ENCODE results near the gene HDAC9. TPM values are rescaled to one million over a fixed set of nuclear protein-coding genes. Genes with fewer than 3 reads are reported as not detected.

Gene HDAC9
- total RNA-seq, 1 experiment from 2014 or later, result 31.9 TPM

GRCh38 chr7:18474944-18475343 lies 20.6 kb upstream of the HDAC9 start:
- TF ChIP-seq, protein P1, sequence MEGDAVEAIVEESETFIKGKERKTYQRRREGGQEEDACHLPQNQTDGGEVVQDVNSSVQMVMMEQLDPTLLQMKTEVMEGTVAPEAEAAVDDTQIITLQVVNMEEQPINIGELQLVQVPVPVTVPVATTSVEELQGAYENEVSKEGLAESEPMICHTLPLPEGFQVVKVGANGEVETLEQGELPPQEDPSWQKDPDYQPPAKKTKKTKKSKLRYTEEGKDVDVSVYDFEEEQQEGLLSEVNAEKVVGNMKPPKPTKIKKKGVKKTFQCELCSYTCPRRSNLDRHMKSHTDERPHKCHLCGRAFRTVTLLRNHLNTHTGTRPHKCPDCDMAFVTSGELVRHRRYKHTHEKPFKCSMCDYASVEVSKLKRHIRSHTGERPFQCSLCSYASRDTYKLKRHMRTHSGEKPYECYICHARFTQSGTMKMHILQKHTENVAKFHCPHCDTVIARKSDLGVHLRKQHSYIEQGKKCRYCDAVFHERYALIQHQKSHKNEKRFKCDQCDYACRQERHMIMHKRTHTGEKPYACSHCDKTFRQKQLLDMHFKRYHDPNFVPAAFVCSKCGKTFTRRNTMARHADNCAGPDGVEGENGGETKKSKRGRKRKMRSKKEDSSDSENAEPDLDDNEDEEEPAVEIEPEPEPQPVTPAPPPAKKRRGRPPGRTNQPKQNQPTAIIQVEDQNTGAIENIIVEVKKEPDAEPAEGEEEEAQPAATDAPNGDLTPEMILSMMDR (conservative IDR thresholded peaks at IDR 0.05; ENCODE audit: low read depth, low read length), result no peak
- no peak for TF ChIP-seq EZH2 (IDR thresholded peaks at IDR 0.05; ENCODE audit: borderline replicate concordance, low read depth, low read length, poor library complexity, severe bottlenecking)
- no TSS peak for BruUV-seq (replicated peaks)
- Histone ChIP-seq H3K4me3 (ENCODE audit: low read depth, low read length, poor library complexity, severe bottlenecking) (no peak overlapping the region), H3K36me3 (ENCODE audit: insufficient read depth, low read length, poor library complexity, severe bottlenecking) (no peaks in the 10 kb centered on the region), H3K4me1 (ENCODE audit: insufficient read depth, low read length, poor library complexity, severe bottlenecking) (no peaks in the 10 kb centered on the region), H3K9me3 (ENCODE audit: low read depth, low read length, poor library complexity, severe bottlenecking) (no peaks in the 10 kb centered on the region), H3K27me3 (replicated peaks; ENCODE audit: insufficient read depth, low read depth, low read length, poor library complexity) (no peaks in the 10 kb centered on the region), H3K27ac (ENCODE audit: low read depth, low read length, poor library complexity, severe bottlenecking) (no peak overlapping the region)
- intact Hi-C loops (cut with micrococcal nuclease; ENCODE audit: unreplicated experiment), result no loop called here
- ChIA-PET POLR2A (ENCODE audit: low non-redundant PET) (no interaction called here), CTCF (interaction anchor here (0.5 kb wide), 1 partner anchor 1815 kb away, joined by 8 read pairs; no protein-coding TSS in a partner anchor)
- DNase-seq (ENCODE audit: low spot score), result no peak

DNA sequence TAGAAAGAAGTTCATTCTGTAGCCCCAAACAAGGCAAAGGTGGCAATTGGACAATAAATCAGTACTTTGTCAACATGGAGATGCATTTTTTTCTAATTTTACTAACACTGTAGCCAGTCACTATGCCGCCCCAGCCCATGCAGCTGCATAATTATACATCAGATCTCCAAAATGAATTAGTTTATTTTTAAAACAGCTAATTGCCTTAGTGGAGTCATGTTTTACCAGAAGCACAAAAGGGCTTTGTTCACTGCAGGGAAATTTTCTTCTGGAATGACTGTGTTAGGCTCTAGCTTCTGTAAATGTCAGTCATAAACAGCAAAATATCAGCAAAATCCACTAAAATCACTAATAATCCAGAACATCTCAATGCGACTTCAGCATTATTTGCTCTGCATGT lies 20.1 kb upstream of the HDAC9 start:
- TF ChIP-seq, protein P1 (conservative IDR thresholded peaks at IDR 0.05; ENCODE audit: low read depth, low read length), result no peak
- no peak for TF ChIP-seq EZH2 (IDR thresholded peaks at IDR 0.05; ENCODE audit: borderline replicate concordance, low read depth, low read length, poor library complexity, severe bottlenecking)
- no peak for DNase-seq (ENCODE audit: low spot score)
- no peaks in the 10 kb centered on the region for H3K36me3 ChIP-seq (ENCODE audit: insufficient read depth, low read length, poor library complexity, severe bottlenecking)
- no peaks in the 10 kb centered on the region for H3K9me3 ChIP-seq (ENCODE audit: low read depth, low read length, poor library complexity, severe bottlenecking)
- H3K4me1 ChIP-seq (ENCODE audit: insufficient read depth, low read length, poor library complexity, severe bottlenecking), result no peaks in the 10 kb centered on the region
- H3K27ac ChIP-seq (ENCODE audit: low read depth, low read length, poor library complexity, severe bottlenecking), result no peak overlapping the region
- no peaks in the 10 kb centered on the region for H3K27me3 ChIP-seq (replicated peaks; ENCODE audit: insufficient read depth, low read depth, low read length, poor library complexity)
- POLR2A ChIA-PET (ENCODE audit: low non-redundant PET), result no interaction called here
- intact Hi-C loops (cut with micrococcal nuclease; ENCODE audit: unreplicated experiment), result no loop called here
- CTCF ChIA-PET, result no interaction called here
- BruUV-seq (replicated peaks), result no TSS peak
- H3K4me3 ChIP-seq (ENCODE audit: low read depth, low read length, poor library complexity, severe bottlenecking), result no peak overlapping the region

GRCh38 chr7:18481776-18482175 lies 13.8 kb upstream of the HDAC9 start:
- no peaks in the 10 kb centered on the region for H3K27me3 ChIP-seq (replicated peaks; ENCODE audit: insufficient read depth, low read depth, low read length, poor library complexity)
- DNase-seq (ENCODE audit: low spot score), result no peak
- intact Hi-C loops (cut with micrococcal nuclease; ENCODE audit: unreplicated experiment), result no loop called here
- no peaks in the 10 kb centered on the region for H3K4me1 ChIP-seq (ENCODE audit: insufficient read depth, low read length, poor library complexity, severe bottlenecking)
- ChIA-PET CTCF (no interaction called here), POLR2A (ENCODE audit: low non-redundant PET) (no interaction called here)
- H3K27ac ChIP-seq (ENCODE audit: low read depth, low read length, poor library complexity, severe bottlenecking), result no peak overlapping the region
- H3K9me3 ChIP-seq (ENCODE audit: low read depth, low read length, poor library complexity, severe bottlenecking), result no peaks in the 10 kb centered on the region
- no peaks in the 10 kb centered on the region for H3K36me3 ChIP-seq (ENCODE audit: insufficient read depth, low read length, poor library complexity, severe bottlenecking)
- TF ChIP-seq, protein P1 (conservative IDR thresholded peaks at IDR 0.05; ENCODE audit: low read depth, low read length), result no peak
- TF ChIP-seq EZH2 (IDR thresholded peaks at IDR 0.05; ENCODE audit: borderline replicate concordance, low read depth, low read length, poor library complexity, severe bottlenecking), result no peak
- no TSS peak for BruUV-seq (replicated peaks)
- no peak overlapping the region for H3K4me3 ChIP-seq (ENCODE audit: low read depth, low read length, poor library complexity, severe bottlenecking)
